RPMI8226 (cell line): Measurements from ENCODE around the gene PAM.
"Not testable (repeated sequence)": the region's sequence is repeated elsewhere in the genome, so short reads cannot be mapped to it uniquely, and the experiment has no call there.

Experiments
- DNase-seq: peaks from one replicate; pipeline ENCODE4 v3.0.0-alpha.2; 2015

The PAM gene

GRCh38 chr5:103010168-103010567 is 255.1 kb downstream of the PAM start:
- DNase-seq, result no peak

GRCh38 chr5:103013933-103014552 is 258.9 kb downstream of the PAM start:
- DNase-seq, result no peak

DNA sequence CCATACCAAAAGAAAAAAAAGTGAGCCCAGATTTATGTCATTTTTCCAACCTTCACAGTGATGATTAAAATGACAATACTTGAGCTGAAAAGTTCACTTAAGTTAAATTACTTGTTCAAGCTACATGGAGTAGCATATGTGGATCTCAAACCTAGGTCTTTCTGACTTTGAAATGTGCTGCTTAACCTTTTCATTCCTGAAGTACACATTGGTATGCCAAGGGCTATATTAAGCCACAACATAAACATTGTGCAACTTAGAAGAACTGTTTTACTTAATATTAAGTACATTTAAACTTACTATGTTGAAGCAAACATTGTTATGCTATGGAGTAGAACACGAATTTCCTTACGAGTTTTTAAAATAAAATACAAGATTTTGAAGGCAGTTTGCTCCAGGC is 259.9 kb downstream of the PAM start:
- DNase-seq, result no peak

DNA sequence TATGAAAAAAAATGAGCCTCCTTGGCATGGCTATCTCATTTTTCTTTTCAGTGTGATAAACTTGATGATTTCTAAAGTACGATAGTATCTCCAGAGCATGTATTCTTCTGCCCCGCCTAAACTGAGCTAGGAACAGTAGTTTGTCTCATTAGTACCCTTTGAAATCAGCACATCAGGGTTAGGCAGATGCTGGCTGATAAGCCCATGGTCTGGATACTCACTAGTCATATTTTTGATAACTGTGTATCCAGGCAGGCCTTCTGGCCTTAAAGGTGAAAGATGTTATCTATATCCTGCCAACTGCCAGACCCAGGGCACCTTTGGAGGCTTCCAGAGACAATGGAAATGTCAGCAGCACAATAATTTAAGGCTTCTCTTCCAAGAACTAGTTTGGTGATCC is 261.1 kb downstream of the PAM start:
- no peak for DNase-seq

DNA sequence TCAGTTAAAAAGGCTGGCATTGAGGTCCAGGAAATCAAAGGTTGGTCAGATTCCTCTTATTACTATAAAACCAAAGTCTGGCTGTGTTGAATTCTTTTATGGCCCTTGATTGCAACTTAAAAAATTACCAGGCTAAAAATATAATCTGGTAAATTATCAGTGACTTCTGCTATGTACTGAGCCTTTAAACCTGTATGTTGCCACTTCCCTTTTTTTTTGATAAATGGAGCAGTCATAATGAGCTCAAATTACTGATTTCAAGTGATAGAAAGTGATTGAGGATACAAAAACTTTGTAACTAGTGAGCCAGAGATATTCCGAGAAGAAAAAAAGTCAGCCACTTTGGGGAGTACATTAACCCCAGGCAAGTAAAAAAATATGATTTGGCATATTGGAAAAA is 264.7 kb downstream of the PAM start:
- DNase-seq, result no peak

- no peak for DNase-seq
Observed at GRCh38 chr5:103021314-103021713, 266.2 kb downstream of the PAM start.

GRCh38 chr5:103027267-103027666 is 272.2 kb downstream of the PAM start:
- DNase-seq, result no peak

DNA sequence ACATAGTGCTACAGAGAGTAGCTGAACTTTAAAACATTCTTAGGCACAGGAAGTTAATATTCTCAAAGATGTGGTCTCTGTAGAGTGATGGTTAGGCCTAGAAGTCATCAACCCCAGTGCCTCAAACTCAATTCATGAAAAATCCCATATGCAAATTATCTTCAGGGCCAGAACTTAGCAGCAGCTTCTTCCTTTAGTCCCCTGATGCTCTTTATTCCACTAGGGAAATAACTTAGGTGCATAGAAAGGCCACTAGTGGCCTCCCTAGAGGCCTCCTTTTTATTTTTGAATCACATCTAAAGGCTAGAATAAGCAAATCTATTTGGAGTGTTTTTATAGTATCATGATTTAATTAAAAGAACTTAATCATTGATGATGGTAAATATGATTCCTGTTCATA is 276.5 kb downstream of the PAM start:
- DNase-seq, result no peak

DNA sequence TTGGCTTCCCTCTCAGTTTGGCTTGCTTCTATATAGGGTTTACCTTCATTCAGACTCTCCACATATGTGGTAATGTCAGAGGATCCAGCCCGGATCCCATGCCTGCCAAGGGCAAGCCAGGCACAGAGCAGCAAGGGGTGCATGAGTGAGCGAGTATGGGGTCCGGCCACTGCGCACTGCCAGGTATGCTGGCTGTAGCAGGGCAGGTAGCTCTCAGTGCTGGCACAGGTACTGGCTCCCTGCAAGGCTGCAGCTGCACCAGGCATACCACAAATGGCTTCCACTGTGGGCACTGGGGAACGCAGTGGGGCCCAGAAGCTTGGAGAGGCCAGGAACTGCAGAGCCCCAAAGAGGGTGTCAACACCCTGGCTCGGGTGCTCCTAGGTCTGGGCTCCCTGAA is 278.6 kb downstream of the PAM start:
- DNase-seq, result no peak

DNA sequence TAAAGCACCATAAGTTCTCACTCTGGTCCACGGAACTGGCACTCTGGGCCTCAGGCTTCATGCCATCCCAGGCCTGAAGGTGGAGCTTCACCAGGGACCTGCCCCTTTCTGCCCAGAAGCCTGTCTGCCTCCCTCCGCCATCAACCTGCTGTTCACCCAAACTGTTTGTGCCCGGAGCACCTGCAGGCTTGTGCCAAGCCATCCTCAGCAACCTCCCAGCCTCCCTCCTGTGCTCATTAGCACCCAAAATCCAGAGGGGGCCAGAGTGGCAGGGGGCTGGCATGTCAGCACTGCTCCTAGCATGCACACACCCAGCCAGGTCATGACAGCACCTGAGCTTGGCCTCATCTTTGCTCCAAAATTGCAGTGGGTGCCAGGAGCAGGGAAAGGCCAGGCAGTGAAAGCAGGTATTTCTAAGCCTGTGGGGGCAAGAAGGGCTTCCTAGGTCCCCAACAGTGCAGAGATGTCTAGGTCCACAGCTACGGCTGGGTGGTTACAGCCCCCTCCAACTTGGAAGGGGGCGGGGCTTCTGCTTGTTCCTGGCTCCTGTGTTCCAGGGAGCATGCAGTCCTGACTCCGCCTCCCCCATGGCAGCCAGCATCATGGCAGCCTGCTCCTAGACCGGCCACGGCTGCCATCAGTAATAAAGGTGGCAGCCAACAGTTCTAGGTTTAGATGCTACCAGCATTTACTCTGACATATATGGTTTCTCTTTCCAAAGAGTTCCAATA is 279.7 kb downstream of the PAM start:
- no peak for DNase-seq

DNA sequence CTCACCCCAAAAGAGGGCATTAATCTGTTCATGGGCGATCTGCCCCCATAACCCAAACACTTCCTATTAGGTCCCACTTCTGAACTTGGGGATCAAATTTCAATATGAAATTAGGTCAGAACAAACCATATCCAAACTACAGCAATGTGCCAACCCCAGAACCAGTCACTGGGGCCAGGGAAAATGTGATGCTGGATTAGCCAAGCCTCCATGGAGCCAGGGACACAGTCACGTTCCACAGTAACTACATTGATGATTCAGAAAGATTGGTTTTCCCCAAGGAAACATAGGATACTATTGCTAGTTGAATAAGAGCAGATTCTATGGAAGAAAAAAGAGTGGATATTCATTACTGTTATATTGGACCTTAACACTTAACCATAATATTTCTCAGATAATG is 280.6 kb downstream of the PAM start:
- DNase-seq, result no peak

- peak; percentile 1 for DNase-seq
Observed at GRCh38 chr5:103036601-103037000, 281.5 kb downstream of the PAM start.

DNA sequence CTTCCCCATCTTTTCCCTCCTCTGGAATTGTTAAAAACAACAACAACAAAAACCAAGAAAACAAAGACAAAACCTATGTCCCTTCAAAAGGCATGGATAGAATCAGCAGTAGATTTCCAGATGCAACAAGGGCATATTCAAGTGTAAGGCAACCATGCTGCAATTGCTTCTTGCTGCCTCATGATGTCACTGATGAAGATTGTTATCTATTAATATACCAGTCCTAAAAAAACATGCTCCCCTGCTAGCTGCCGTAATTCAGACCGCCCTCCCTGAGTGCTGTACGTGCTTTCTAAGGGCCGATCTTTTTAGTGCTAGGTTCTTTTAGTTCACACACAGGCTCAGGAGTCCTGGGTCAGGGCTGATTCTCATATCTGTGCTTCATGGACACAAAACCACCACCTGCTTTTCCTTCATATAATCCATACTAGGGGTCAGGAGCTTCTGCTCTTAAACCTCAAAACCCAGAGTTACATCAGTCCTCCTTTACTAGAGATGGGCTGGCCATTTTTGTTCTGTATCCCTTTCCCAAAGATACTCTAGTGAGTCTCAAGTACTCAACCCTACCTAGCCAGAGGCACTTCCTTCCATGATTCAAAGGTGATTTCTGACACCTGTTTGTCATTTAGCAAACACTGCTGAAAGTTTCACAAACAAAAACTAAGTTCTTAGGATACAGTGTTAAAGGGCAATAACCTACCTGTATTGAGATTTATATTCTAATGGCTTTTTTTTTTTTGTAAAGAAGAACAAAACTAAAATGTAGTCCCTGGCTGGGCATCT is 282.8 kb downstream of the PAM start:
- peak; percentile 10 for DNase-seq

GRCh38 chr5:103041071-103041676 is 286.1 kb downstream of the PAM start:
- DNase-seq, result peak; percentile 46

DNA sequence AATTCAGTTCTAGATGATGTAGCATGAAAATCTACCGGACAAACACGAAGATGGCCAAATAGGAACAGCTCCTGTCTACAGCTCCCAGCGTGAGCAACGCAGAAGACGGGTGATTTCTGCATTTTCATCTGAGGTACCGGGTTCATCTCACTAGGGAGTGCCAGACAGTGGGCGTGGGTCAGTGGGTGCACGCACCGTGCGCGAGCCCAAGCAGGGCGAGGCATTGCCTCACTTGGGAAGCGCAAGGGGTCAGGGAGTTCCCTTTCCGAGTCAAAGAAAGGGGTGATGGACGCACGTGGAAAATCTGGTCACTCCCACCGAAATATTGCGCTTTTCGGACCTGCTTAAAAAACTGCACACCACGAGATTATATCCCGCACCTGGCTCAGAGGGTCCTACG is 291.6 kb downstream of the PAM start:
- DNase-seq, result not testable (repeated sequence)

DNA sequence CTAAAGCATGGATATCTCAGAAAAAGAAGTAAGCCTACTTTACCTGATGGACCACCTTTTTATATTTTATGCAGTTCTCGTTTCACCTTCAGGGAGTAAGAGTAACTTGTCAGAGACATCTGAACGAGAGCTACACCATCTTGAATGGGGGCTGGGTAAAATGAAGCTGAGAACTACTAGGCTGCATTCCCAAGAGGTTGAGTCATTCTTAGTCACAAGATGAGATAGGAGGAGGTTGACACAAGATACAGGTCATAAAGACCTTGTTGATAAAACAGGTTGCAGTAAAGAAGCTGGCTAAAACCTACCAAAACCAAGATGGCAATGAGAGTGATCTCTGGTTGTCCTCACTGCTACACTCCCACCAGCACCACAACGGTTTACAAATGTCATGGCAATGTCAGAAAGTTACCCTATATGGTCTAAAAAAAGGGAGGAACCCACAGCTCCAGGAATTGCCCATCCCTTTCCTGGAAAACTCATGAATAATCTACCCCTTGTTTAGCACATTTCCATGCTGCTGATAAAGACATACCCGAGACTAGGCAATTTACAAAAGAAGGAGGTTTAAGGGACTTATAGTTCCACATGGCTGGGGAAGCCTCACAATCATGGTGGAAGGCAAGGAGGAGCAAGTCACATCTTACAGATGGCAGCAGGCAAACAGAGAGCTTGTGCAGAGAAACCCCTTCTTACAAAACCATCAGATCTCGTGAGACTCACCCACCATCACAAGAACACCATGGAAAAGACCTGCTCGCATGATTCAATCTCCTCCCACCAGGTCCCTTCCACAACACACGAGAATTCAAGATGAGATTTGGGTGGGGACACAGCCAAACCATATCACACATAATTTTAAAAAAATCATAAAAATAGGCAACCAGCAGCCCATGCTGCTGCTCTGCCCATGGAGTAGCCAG is 302.4 kb downstream of the PAM start:
- DNase-seq, result no peak

GRCh38 chr5:103059525-103059924 is 304.4 kb downstream of the PAM start:
- no peak for DNase-seq

GRCh38 chr5:103060424-103060954 is 305.4 kb downstream of the PAM start:
- DNase-seq, result no peak

- no peak for DNase-seq
Observed at GRCh38 chr5:103066326-103066725, 311.2 kb downstream of the PAM start.

DNA sequence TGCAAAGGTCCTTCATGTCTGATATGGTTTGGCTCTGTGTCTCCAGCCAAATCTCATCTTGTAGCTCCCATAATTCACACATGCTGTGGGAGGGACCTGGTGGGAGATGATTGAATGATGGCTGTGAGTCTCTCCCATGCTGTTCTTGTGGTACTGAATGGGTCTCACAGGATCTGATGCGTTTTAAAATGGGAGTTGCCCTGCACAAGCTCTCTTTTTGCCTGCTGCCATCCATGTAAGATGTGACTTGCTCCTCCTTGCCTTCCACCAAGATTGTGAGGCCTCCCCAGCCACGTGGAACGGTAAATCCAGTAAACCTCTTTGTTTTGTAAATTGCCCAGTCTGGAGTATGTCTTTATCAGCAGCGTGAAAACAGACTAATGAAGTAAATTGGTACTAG is 318.4 kb downstream of the PAM start:
- not testable (repeated sequence) for DNase-seq

DNA sequence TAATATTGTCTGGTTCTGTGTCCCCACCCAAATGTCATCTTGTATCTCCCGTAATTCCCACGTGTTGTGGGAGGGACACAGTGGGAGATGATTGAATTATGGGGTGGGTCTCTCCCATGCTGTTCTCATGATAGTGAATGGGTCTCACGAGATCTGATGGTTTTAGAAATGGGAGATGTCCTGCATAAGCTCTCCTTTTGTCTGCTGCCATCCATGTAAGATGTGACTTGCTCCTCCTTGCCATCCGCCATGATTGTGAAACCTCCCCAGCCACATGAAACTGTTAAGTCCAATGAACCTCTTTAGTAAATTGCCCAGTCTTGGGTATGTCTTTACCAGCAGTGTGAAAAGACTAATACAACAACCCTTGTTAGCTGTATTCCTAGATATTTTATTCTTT is 320.3 kb downstream of the PAM start:
- no peak for DNase-seq
